K562 (cell line): Measurements from ENCODE around the gene RARRES2. TPM values are rescaled to one million over a fixed set of nuclear protein-coding genes. Genes with fewer than 3 reads are reported as not detected.

Experiments used
- BDP1 ChIP-seq: IDR thresholded peaks from 3 replicates; pipeline ENCODE4 v1.6.1; 2011; ENCODE audit not compliant: insufficient read length, insufficient read depth
- C11orf30 ChIP-seq: fragments of 450-650 bp; IDR thresholded peaks from 2 replicates; pipeline ENCODE4 v1.6.1; 2016; ENCODE audit warnings: low read depth, mild to moderate bottlenecking
- ELF2 ChIP-seq: fragments of 250-450 bp; sonication (Bioruptor Pico); IDR thresholded peaks from 2 replicates; pipeline ENCODE4 v1.5.0; 2021; ENCODE audit warnings: mild to moderate bottlenecking
- FUS ChIP-seq: fragments of 200-400 bp; formaldehyde crosslinking; optimal IDR thresholded peaks from 2 replicates; pipeline ENCODE3; 2017; ENCODE audit warnings: low read depth, low read length
- HES1 ChIP-seq: fragments of 450-650 bp; IDR thresholded peaks from 2 replicates; pipeline ENCODE4 v1.6.1; 2016; ENCODE audit warnings: low read depth, mild to moderate bottlenecking, moderate library complexity
- HLTF ChIP-seq: fragments of 450-650 bp; IDR thresholded peaks from 2 replicates; pipeline ENCODE4 v1.6.1; 2016
- PRMT5 ChIP-seq: sonication (generic); formaldehyde crosslinking; IDR thresholded peaks from 2 replicates; pipeline ENCODE4 v1.5.0; 2020; ENCODE audit warnings: missing genetic modification reagents
- REST ChIP-seq, 2 experiments: fragments of 450-650 bp; formaldehyde crosslinking in 1 of 2; IDR thresholded peaks; 2 replicates each; pipeline versions ENCODE4 v1.4.0 to v1.6.1; 2014 to 2020; ENCODE audit warnings: mild to moderate bottlenecking in 2 of 2, borderline replicate concordance in 1 of 2, low read depth in 1 of 2
- TCF3 ChIP-seq: sonication (generic); formaldehyde crosslinking; IDR thresholded peaks from 2 replicates; pipeline ENCODE4 v1.4.0; 2020; ENCODE audit warnings: mild to moderate bottlenecking, missing genetic modification reagents
- ZNF445 ChIP-seq: fragments of 250-450 bp; sonication (Bioruptor Pico); IDR thresholded peaks from 2 replicates; pipeline ENCODE4 v1.4.0; 2020; ENCODE audit warnings: low read depth, mild to moderate bottlenecking, moderate library complexity
- polyA plus RNA-seq, 8 experiments: library from polyadenylated mRNA; depleted of rRNA in 4 of 8; stranded (reverse) in 5 of 8; unstranded in 3 of 8; fragments of >200 nt; fragmentation: Nextera tagmentation in 2 of 8; fragmentation: Illumina TruSeq in 1 of 8; extraction: Ambion mirVana in 2 of 8; extraction: Trizol in 1 of 8; gene quantifications; 2 replicates each; pipeline versions ENCODE4 v1.2.1 to v1.2.3, GENCODE V29; 2011 to 2014; ENCODE audit warnings: inconsistent platforms in 1 of 8, missing spikeins in 1 of 8
- total RNA-seq, 7 experiments: library from RNA; depleted of rRNA in 6 of 7; stranded (reverse); fragments of >200 nt in 6 of 7; fragmentation: Illumina TruSeq in 2 of 7; extraction: Trizol in 2 of 7; gene quantifications; 2 replicates each; pipeline versions ENCODE4 v1.2.1 to v1.2.3, GENCODE V29; 2011 to 2021; ENCODE audit warnings: low replicate concordance in 1 of 7
- TF ChIP-seq, protein P1 (sequence below): fragments of 250-450 bp; sonication (Bioruptor Pico); IDR thresholded peaks from 2 replicates; pipeline ENCODE4 v1.4.0; 2020

The RARRES2 gene
- total and polyA plus RNA-seq, 9 of the 15 experiments (the other 6 are each of a cell fraction or from before 2014, with no cell fraction given): 0.11 to 1.7 (median 0.23) TPM; not detected in 6

- TF ChIP-seq, protein P1, sequence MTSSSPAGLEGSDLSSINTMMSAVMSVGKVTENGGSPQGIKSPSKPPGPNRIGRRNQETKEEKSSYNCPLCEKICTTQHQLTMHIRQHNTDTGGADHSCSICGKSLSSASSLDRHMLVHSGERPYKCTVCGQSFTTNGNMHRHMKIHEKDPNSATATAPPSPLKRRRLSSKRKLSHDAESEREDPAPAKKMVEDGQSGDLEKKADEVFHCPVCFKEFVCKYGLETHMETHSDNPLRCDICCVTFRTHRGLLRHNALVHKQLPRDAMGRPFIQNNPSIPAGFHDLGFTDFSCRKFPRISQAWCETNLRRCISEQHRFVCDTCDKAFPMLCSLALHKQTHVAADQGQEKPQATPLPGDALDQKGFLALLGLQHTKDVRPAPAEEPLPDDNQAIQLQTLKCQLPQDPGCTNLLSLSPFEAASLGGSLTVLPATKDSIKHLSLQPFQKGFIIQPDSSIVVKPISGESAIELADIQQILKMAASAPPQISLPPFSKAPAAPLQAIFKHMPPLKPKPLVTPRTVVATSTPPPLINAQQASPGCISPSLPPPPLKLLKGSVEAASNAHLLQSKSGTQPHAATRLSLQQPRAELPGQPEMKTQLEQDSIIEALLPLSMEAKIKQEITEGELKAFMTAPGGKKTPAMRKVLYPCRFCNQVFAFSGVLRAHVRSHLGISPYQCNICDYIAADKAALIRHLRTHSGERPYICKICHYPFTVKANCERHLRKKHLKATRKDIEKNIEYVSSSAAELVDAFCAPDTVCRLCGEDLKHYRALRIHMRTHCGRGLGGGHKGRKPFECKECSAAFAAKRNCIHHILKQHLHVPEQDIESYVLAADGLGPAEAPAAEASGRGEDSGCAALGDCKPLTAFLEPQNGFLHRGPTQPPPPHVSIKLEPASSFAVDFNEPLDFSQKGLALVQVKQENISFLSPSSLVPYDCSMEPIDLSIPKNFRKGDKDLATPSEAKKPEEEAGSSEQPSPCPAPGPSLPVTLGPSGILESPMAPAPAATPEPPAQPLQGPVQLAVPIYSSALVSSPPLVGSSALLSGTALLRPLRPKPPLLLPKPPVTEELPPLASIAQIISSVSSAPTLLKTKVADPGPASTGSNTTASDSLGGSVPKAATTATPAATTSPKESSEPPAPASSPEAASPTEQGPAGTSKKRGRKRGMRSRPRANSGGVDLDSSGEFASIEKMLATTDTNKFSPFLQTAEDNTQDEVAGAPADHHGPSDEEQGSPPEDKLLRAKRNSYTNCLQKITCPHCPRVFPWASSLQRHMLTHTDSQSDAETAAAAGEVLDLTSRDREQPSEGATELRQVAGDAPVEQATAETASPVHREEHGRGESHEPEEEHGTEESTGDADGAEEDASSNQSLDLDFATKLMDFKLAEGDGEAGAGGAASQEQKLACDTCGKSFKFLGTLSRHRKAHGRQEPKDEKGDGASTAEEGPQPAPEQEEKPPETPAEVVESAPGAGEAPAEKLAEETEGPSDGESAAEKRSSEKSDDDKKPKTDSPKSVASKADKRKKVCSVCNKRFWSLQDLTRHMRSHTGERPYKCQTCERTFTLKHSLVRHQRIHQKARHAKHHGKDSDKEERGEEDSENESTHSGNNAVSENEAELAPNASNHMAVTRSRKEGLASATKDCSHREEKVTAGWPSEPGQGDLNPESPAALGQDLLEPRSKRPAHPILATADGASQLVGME (CRISPR knock-in tag): no peak
- no peak for TF ChIP-seq BDP1
- no peak for TF ChIP-seq TCF3
- TF ChIP-seq ELF2: no peak
- TF ChIP-seq FUS: no peak
- TF ChIP-seq HES1: no peak
- TF ChIP-seq C11orf30: 0 out of 2 replicates have a peak, but pooled peaks have one; percentile 14
- TF ChIP-seq PRMT5 (CRISPR knock-in tag): no peak
- TF ChIP-seq ZNF445 (CRISPR knock-in tag): no peak
- no peak for TF ChIP-seq REST (IDR thresholded peaks at IDR 0.05; ENCODE audit: borderline replicate concordance)
- no peak for TF ChIP-seq REST (CRISPR knock-in tag; IDR thresholded peaks at IDR 0.05; ENCODE audit: low read depth)
- peak; percentile 77; the same call in 1 of the 2 replicates for TF ChIP-seq HLTF
Observed at GRCh38 chr7:150359622-150360362, 18.4 kb upstream of the RARRES2 start (continued).
